ENCODE results near the gene NF1.

- TF ChIP-seq CTCF (IDR thresholded peaks at IDR 0.05; ENCODE audit: insufficient read depth, low read depth, low read length) (no peak), EZH2 (IDR thresholded peaks at IDR 0.05; ENCODE audit: insufficient read depth, low read length) (no peak)
These were observed 154.4 kb downstream of the NF1 start for GRCh38 chr17:31248986-31249834.

Measured in astrocyte (in vitro differentiated cells and primary cell).